HFFc6 (cell line): ENCODE data around the gene TBPL1. TPM values are rescaled to one million over a fixed set of nuclear protein-coding genes. Genes with fewer than 3 reads are reported as not detected.
A peak's percentile ranks its signal among the peaks of the same experiment; 100 is the strongest.

Experiments
- DNase-seq: peaks from one replicate; pipeline ENCODE4 v3.0.0-alpha.2; 2018
- H3K27ac Mint-ChIP-seq: 2 replicates; pipeline ENCODE4 v1.8.0; 2020; ENCODE audit warnings: mild to moderate bottlenecking, mixed read lengths
- H3K27me3 Mint-ChIP-seq: 2 replicates; pipeline ENCODE4 v1.8.0; 2021; ENCODE audit warnings: mild to moderate bottlenecking, moderate library complexity, mixed read lengths; ENCODE audit not compliant: insufficient read depth
- H3K36me3 Mint-ChIP-seq: 2 replicates; pipeline ENCODE4 v1.8.0; 2021; ENCODE audit warnings: low read depth, mixed read lengths
- H3K4me1 Mint-ChIP-seq: 2 replicates; pipeline ENCODE4 v1.8.0; 2020; ENCODE audit warnings: low read depth, mixed read lengths
- H3K4me3 Mint-ChIP-seq: 2 replicates; pipeline ENCODE4 v1.8.0; 2020; ENCODE audit warnings: mild to moderate bottlenecking, moderate library complexity, mixed read lengths
- H3K9me3 Mint-ChIP-seq: 2 replicates; pipeline ENCODE4 v1.8.0; 2020; ENCODE audit warnings: mild to moderate bottlenecking, mixed read lengths
- CTCF ChIP-seq: fragments of 200-600 bp; sonication (generic); IDR thresholded peaks from 2 replicates; pipeline ENCODE4 v1.5.0; 2021; ENCODE audit warnings: antibody characterized with exemption, mild to moderate bottlenecking
- total RNA-seq, 6 experiments: library from RNA; stranded (reverse); fragmentation: NEBNext Ultra II Directional; extraction: Animal tissue kit (Norgen Biotek cat#: 25700); gene quantifications; 2 replicates in 1 of 6; 3 replicates in 5 of 6; pipeline ENCODE4 v1.2.3, GENCODE V29; 2021

TBPL1 gene
- total RNA-seq, 6 experiments from 2014 or later, result 30.7 to 40.6 (median 34.0) TPM

GRCh38 chr6:133937909-133938308, 15.1 kb upstream of the TBPL1 start:
- H3K4me3 Mint-ChIP-seq, result no peak overlapping the region
- no peak for DNase-seq
- H3K4me1 Mint-ChIP-seq, result no peaks in the 10 kb centered on the region; the same call in 1 of the 2 replicates
- TF ChIP-seq CTCF, result no peak
- peaks cover 35% of the 10 kb centered on the region for H3K27me3 Mint-ChIP-seq
- no peak overlapping the region for H3K27ac Mint-ChIP-seq
- H3K9me3 Mint-ChIP-seq, result peaks cover 24% of the 10 kb centered on the region
- peaks cover 8% of the 10 kb centered on the region; the same call in 1 of the 2 replicates for H3K36me3 Mint-ChIP-seq

- Mint-ChIP-seq H3K9me3 (peaks cover 18% of the 10 kb centered on the region), H3K27me3 (peaks cover 32% of the 10 kb centered on the region), H3K36me3 (peaks cover 2% of the 10 kb centered on the region; the same call in 1 of the 2 replicates), H3K27ac (no peak overlapping the region), H3K4me1 (no peaks in the 10 kb centered on the region; the same call in 1 of the 2 replicates), H3K4me3 (no peak overlapping the region)
- DNase-seq, result no peak
- no peak for TF ChIP-seq CTCF
Measured at GRCh38 chr6:133938533-133938932, 14.5 kb upstream of the TBPL1 start.

GRCh38 chr6:133939778-133940667, 13.0 kb upstream of the TBPL1 start:
- DNase-seq, result no peak
- H3K27me3 Mint-ChIP-seq, result peaks cover 28% of the 10 kb centered on the region
- H3K4me3 Mint-ChIP-seq, result peak overlapping the region; percentile 54; the same call in 1 of the 2 replicates
- H3K27ac Mint-ChIP-seq, result no peak overlapping the region
- TF ChIP-seq CTCF, result no peak
- no peaks in the 10 kb centered on the region for H3K36me3 Mint-ChIP-seq
- peaks cover 6% of the 10 kb centered on the region; the same call in 1 of the 2 replicates for H3K9me3 Mint-ChIP-seq
- H3K4me1 Mint-ChIP-seq, result peaks cover under 1% of the 10 kb centered on the region

DNA sequence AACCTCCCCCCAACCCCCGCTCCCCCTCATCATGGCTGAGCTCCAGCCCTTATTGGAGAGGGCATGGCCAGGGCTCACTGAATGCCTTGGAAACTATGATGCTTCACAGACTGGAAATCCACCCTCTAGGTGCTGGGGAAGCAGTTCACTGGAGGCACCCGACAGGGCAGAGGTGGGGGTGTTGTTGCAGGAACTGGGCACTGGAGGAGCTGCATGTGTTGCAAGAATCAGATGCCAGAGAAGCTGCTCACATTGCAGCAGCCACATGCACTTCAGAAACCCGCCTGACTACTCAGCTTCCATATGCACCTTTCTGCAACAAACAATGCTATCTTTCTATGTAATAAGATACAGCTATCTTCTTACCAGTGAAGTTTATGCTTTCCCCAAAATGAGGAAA, 7.9 kb upstream of the TBPL1 start:
- peak; percentile 36 for DNase-seq
- H3K4me3 Mint-ChIP-seq, result no peak overlapping the region
- no peaks in the 10 kb centered on the region for H3K9me3 Mint-ChIP-seq
- no peaks in the 10 kb centered on the region for H3K36me3 Mint-ChIP-seq
- no peak overlapping the region for H3K27ac Mint-ChIP-seq
- peaks cover 17% of the 10 kb centered on the region for H3K27me3 Mint-ChIP-seq
- peaks cover 5% of the 10 kb centered on the region for H3K4me1 Mint-ChIP-seq
- TF ChIP-seq CTCF, result peak; percentile 22; the same call in 1 of the 2 replicates

DNA sequence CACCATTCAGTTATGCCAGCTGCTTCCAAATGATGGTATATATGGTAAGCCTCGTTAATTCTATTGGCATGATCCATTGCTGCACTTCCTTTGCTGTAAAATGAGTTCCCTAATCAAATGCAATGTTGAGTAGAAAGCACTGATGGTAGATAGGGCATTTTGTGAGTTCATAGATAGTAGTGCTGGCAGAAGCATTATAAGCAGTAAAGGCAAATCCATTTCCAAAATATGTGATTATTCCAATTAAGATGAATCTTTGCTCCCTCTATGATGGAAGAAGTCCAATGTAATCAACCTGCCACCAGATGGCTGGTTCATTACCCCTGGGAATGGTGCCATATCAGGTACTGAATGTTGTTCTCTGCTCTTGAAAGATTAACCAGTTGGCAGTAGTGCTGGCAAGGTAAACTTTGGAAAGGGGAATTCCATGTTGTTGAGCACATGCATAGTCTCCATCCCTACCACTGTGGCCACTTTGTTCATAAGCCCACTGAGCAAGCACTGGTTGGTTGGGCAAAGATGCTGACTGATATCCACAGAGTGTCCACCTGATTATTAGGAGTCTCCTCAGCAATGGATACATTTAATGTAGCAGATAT, 5.6 kb upstream of the TBPL1 start:
- H3K4me1 Mint-ChIP-seq, result peaks cover 15% of the 10 kb centered on the region
- no peak overlapping the region for H3K4me3 Mint-ChIP-seq
- H3K9me3 Mint-ChIP-seq, result no peaks in the 10 kb centered on the region
- no peak overlapping the region for H3K27ac Mint-ChIP-seq
- TF ChIP-seq CTCF, result no peak
- DNase-seq, result no peak
- H3K36me3 Mint-ChIP-seq, result no peaks in the 10 kb centered on the region
- peaks cover 3% of the 10 kb centered on the region for H3K27me3 Mint-ChIP-seq
